Endothelial cell of umbilical vein (primary cell): ENCODE results near the gene FOCAD. TPM values are rescaled to one million over a fixed set of nuclear protein-coding genes. Genes with fewer than 3 reads are reported as not detected.

Source experiments
- BruUV-seq: library from RNA; stranded (reverse); fragments of 400-500 nt; replicated peaks from 2 replicates; lab custom pipeline; 2021; lab: Mats Ljungman, UMichigan
- CTCF ChIA-PET: fragments of 300-600, 350-600 bp; sonication (Branson Sonifier 250); formaldehyde crosslinking; loops from one replicate; lab custom pipeline; 2021; ENCODE audit warnings: antibody characterized with exemption, inconsistent platforms; lab: Charles Lee
- POLR2A ChIA-PET: fragments of 300-600, 350-600 bp; sonication (Branson Sonifier 250); formaldehyde crosslinking; loops from one replicate; lab custom pipeline; 2021; ENCODE audit warnings: antibody characterized with exemption, inconsistent platforms; lab: Charles Lee
- DNase-seq: peaks from one replicate; pipeline ENCODE4 v3.0.0-alpha.2; 2011; ENCODE audit warnings: low read depth, low spot score
- FAIRE-seq: peaks from 2 replicates; lab custom pipeline; 2011; peaks lifted over from hg19 to GRCh38; lab: Jason Lieb, UNC
- H2AFZ ChIP-seq: 2 replicates; pipeline ENCODE4 v1.6.0; 2012; ENCODE audit warnings: low read depth, low read length, control low read depth, inconsistent platforms
- H3K27ac ChIP-seq: 2 replicates; pipeline ENCODE4 v1.5.1; 2011; ENCODE audit warnings: low read depth, mild to moderate bottlenecking, control low read depth, low read length, moderate library complexity; ENCODE audit not compliant: insufficient read depth
- H3K27me3 ChIP-seq, 2 experiments: 2 replicates each; pipeline versions ENCODE4 v1.6.0 to v1.6.1; 2011; ENCODE audit warnings: low read length in 2 of 2, mixed read lengths in 1 of 2; ENCODE audit not compliant: control insufficient read depth in 2 of 2, insufficient read depth in 2 of 2
- H3K36me3 ChIP-seq, 2 experiments: 2 replicates in 1 of 2; 3 replicates in 1 of 2; pipeline ENCODE4 v1.5.1; 2011; ENCODE audit warnings: low read length in 2 of 2, mild to moderate bottlenecking in 1 of 2, moderate library complexity in 1 of 2; ENCODE audit not compliant: control insufficient read depth in 2 of 2, insufficient read depth in 2 of 2; ENCODE audit errors: extremely low read depth in 1 of 2
- H3K4me1 ChIP-seq: 3 replicates; pipeline ENCODE4 v1.5.1; 2011; ENCODE audit warnings: mild to moderate bottlenecking, low read length; ENCODE audit not compliant: control insufficient read depth, insufficient read depth; ENCODE audit errors: extremely low read depth
- H3K4me2 ChIP-seq: 2 replicates; pipeline ENCODE4 v1.6.1; 2011; ENCODE audit warnings: low read length, control low read depth, mixed read lengths; ENCODE audit not compliant: insufficient read depth
- H3K4me3 ChIP-seq, 3 experiments: fragments of 200-600 bp in 1 of 3; sonication (generic), shearing (Covaris generic) in 1 of 3; replicated peaks in 1 of 3; 2 replicates each; pipeline ENCODE4 v1.5.1; 2011 to 2016; ENCODE audit warnings: control low read depth in 3 of 3, low read length in 3 of 3, mild to moderate bottlenecking in 2 of 3, inconsistent platforms in 1 of 3, low read depth in 1 of 3, moderate library complexity in 1 of 3; ENCODE audit not compliant: insufficient read depth in 1 of 3
- H3K79me2 ChIP-seq: 2 replicates; pipeline ENCODE4 v1.6.0; 2012; ENCODE audit warnings: low read length, inconsistent platforms; ENCODE audit not compliant: control insufficient read depth, insufficient read depth
- H3K9ac ChIP-seq: replicated peaks from 2 replicates; pipeline ENCODE3; 2011; ENCODE audit warnings: low read length, control low read depth; ENCODE audit not compliant: insufficient read depth; ENCODE audit errors: extremely low read depth
- H3K9me1 ChIP-seq: replicated peaks from 3 replicates; pipeline ENCODE4 v1.6.0; 2011; ENCODE audit warnings: mild to moderate bottlenecking, low read length; ENCODE audit not compliant: control insufficient read depth, insufficient read depth; ENCODE audit errors: extremely low read depth
- H3K9me3 ChIP-seq: replicated peaks from 2 replicates; pipeline ENCODE4 v1.5.1; 2012; ENCODE audit warnings: low read length, inconsistent platforms; ENCODE audit not compliant: control insufficient read depth, insufficient read depth
- H4K20me1 ChIP-seq: replicated peaks from 2 replicates; pipeline ENCODE3; 2011; ENCODE audit warnings: mild to moderate bottlenecking, low read length; ENCODE audit not compliant: control insufficient read depth, insufficient read depth; ENCODE audit errors: extremely low read depth
- EZH2 ChIP-seq: IDR thresholded peaks from 2 replicates; pipeline ENCODE4 v1.6.1; 2012; ENCODE audit warnings: borderline replicate concordance, low read depth, mild to moderate bottlenecking, moderate library complexity, low read length, inconsistent platforms; ENCODE audit not compliant: severe bottlenecking
- FOS ChIP-seq: IDR thresholded peaks from 2 replicates; pipeline ENCODE4 v1.6.1; 2011; ENCODE audit warnings: mild to moderate bottlenecking, low read length, moderate library complexity, borderline replicate concordance; ENCODE audit not compliant: insufficient read depth
- GATA2 ChIP-seq: IDR thresholded peaks from 2 replicates; pipeline ENCODE4 v1.7.0; 2011; ENCODE audit warnings: low read depth, mild to moderate bottlenecking, moderate library complexity, mixed read lengths, low read length; ENCODE audit not compliant: insufficient read length, insufficient read depth
- JUN ChIP-seq: IDR thresholded peaks from 2 replicates; pipeline ENCODE4 v1.6.1; 2011; ENCODE audit warnings: borderline replicate concordance, low read depth; ENCODE audit not compliant: insufficient read length, insufficient read depth
- MYC ChIP-seq: IDR thresholded peaks from one replicate; pipeline ENCODE4 v1.6.1; 2011; ENCODE audit warnings: mild to moderate bottlenecking, low read depth, low read length
- POLR2A ChIP-seq: IDR thresholded peaks from 2 replicates; pipeline ENCODE4 v1.6.1; 2012; ENCODE audit warnings: low read depth, mild to moderate bottlenecking, control low read depth, low read length
- POLR2AphosphoS5 ChIP-seq: IDR thresholded peaks from 2 replicates; pipeline ENCODE4 v1.6.1; 2012; ENCODE audit warnings: low read depth, mild to moderate bottlenecking, control low read depth, low read length, moderate library complexity; ENCODE audit not compliant: insufficient read depth
- dilution Hi-C: fragments of 300-500 bp; cut with MboI; formaldehyde crosslinking; loops from one replicate; pipeline ENCODE4 v1.15.0; 2019; ENCODE audit warnings: low sequenced_read_pairs; ENCODE audit not compliant: extremely low pct_ligation_motif_present
- intact Hi-C: fragments of 100-400 bp; cut with micrococcal nuclease; formaldehyde crosslinking; loops from one replicate; pipeline ENCODE4 v1.10.0; 2022
- polyA plus RNA-seq, 4 experiments: library from polyadenylated mRNA; depleted of rRNA in 3 of 4; stranded (reverse) in 3 of 4; unstranded in 1 of 4; fragments of >200 nt; gene quantifications; 2 replicates each; pipeline versions ENCODE4 v1.2.1 to v1.2.3, GENCODE V29; 2011 to 2012; ENCODE audit warnings: missing spikeins in 1 of 4
- total RNA-seq: library from RNA; stranded (reverse); gene quantifications from 2 replicates; pipeline ENCODE4 v1.2.3, GENCODE V29; 2021
- TF ChIP-seq, protein P1 (sequence below): IDR thresholded peaks from 2 replicates; pipeline ENCODE4 v1.6.1; 2011; ENCODE audit not compliant: insufficient read depth, insufficient read length
- TF ChIP-seq, protein P2 (sequence below), 2 donors: IDR thresholded peaks; 1 replicate in 1 of 2; 2 replicates in 1 of 2; pipeline ENCODE4 v1.5.1; 2011; ENCODE audit warnings: low read length in 2 of 2, mild to moderate bottlenecking in 2 of 2, moderate library complexity in 2 of 2, control low read depth in 1 of 2, inconsistent platforms in 1 of 2, low read depth in 1 of 2; ENCODE audit not compliant: insufficient read depth in 1 of 2; ENCODE audit errors: extremely low read depth in 1 of 2

Gene FOCAD
- total and polyA plus RNA-seq, 2 donors (not counting 3 experiments of a cell fraction or from before 2014, with no cell fraction given) = 26.7 to 66.9 TPM

DNA sequence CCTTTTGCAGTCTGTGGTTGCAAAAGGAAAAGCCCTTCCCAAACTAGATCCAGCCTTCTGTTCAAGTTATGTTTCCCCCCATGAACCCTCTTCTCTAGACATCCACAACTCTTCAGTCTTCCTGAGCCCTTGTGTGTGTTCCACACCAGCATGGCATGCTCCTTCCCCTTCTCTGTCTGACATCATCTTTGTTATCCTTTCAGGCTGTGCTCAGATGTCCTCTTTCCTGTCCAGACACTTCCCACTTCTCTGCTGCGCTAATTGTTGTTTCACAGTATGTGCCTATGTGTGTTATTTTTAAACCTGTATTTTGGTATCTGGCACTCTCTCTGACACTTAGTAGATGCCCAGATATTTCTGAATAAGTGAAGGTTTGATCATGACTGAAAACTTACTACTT is 38.2 kb downstream of the FOCAD start:
- H3K27me3 ChIP-seq = no peaks in the 10 kb centered on the region
- H3K4me1 ChIP-seq = peaks cover 35% of the 10 kb centered on the region
- H3K4me2 ChIP-seq = peak overlapping the region; percentile 36
- H3K79me2 ChIP-seq = no peaks in the 10 kb centered on the region
- ChIA-PET POLR2A (no interaction called here), CTCF (interaction anchor here (1.2 kb wide), 2 partner anchors 35 to 38 kb away, joined by 3 read pairs; partner anchors contain the start of gene FOCAD)
- DNase-seq (peak; percentile 74), FAIRE-seq (peak; percentile 15)
- no TSS peak for BruUV-seq
- peak overlapping the region; percentile 30 for H3K9ac ChIP-seq
- H2AFZ ChIP-seq = no peak overlapping the region
- dilution Hi-C loops = no loop called here
- peaks cover 2 to 8% of the 10 kb centered on the region in 2 experiments for H3K36me3 ChIP-seq
- peak overlapping the region; percentile 59 for H3K27ac ChIP-seq
- intact Hi-C loops = loop anchor here (1.0 kb wide), 1 partner anchor 10 kb away; no protein-coding TSS in a partner anchor
- no peaks in the 10 kb centered on the region for H4K20me1 ChIP-seq
- no peak overlapping the region for H3K4me3 ChIP-seq
- peak; percentile 40 for TF ChIP-seq JUN
- TF ChIP-seq, protein P1, sequence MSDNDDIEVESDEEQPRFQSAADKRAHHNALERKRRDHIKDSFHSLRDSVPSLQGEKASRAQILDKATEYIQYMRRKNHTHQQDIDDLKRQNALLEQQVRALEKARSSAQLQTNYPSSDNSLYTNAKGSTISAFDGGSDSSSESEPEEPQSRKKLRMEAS = no peak
- no peaks in the 10 kb centered on the region for H3K9me3 ChIP-seq
- no peaks in the 10 kb centered on the region for H3K9me1 ChIP-seq

DNA sequence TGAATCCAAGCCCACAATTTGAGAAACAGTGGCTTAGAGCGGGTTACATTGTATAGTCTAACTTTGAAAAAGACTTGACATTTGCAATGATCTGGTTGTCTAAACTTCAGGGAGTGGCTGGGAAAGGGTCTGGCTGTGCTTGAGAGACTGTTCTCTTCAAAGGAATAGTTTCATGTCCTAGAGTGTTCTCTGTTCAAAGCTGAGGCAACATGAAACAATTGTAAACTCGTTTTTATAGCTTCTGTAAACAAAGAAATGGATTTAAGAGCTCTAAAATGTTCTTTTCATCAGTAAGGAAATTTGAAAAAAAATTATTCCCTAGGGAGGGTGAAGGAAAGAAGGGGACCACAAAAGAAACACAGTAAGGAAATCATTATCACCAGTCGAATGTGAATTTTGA is 41.6 kb downstream of the FOCAD start:
- DNase-seq = no peak
- no peak overlapping the region for H3K4me2 ChIP-seq
- no peak overlapping the region for H3K27ac ChIP-seq
- CTCF ChIA-PET = interaction anchor here (1.6 kb wide), 2 partner anchors 14 to 101 kb away, joined by 4 to 6 read pairs; no protein-coding TSS in a partner anchor
- dilution Hi-C loops (no loop called here), intact Hi-C loops (no loop called here)
- no peak overlapping the region for H3K4me3 ChIP-seq
- FAIRE-seq = no peak
- no peaks in the 10 kb centered on the region for H3K9me3 ChIP-seq
- H3K9me1 ChIP-seq = no peaks in the 10 kb centered on the region
- H2AFZ ChIP-seq = no peak overlapping the region
- H3K27me3 ChIP-seq = no peaks in the 10 kb centered on the region
- peaks cover 0 to 3% of the 10 kb centered on the region in 2 experiments for H3K36me3 ChIP-seq
- no peak for TF ChIP-seq EZH2
- TF ChIP-seq, protein P1 = no peak
- TF ChIP-seq POLR2AphosphoS5 = no peak
- TF ChIP-seq, protein P2, sequence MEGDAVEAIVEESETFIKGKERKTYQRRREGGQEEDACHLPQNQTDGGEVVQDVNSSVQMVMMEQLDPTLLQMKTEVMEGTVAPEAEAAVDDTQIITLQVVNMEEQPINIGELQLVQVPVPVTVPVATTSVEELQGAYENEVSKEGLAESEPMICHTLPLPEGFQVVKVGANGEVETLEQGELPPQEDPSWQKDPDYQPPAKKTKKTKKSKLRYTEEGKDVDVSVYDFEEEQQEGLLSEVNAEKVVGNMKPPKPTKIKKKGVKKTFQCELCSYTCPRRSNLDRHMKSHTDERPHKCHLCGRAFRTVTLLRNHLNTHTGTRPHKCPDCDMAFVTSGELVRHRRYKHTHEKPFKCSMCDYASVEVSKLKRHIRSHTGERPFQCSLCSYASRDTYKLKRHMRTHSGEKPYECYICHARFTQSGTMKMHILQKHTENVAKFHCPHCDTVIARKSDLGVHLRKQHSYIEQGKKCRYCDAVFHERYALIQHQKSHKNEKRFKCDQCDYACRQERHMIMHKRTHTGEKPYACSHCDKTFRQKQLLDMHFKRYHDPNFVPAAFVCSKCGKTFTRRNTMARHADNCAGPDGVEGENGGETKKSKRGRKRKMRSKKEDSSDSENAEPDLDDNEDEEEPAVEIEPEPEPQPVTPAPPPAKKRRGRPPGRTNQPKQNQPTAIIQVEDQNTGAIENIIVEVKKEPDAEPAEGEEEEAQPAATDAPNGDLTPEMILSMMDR (IDR thresholded peaks at IDR 0.05; ENCODE audit: extremely low read depth in 1 of 2, insufficient read depth in 1 of 2, low read depth in 1 of 2, low read length in 2 of 2) = no peak
- TF ChIP-seq MYC = no peak
- TF ChIP-seq POLR2A = no peak
- no peak for TF ChIP-seq JUN
- no peak for TF ChIP-seq GATA2
- no peak for TF ChIP-seq FOS
- no peaks in the 10 kb centered on the region for H4K20me1 ChIP-seq
- H3K9ac ChIP-seq = peak overlapping the region; percentile 3
- no TSS peak for BruUV-seq
- peaks cover 48% of the 10 kb centered on the region for H3K4me1 ChIP-seq
- H3K79me2 ChIP-seq = no peaks in the 10 kb centered on the region
- POLR2A ChIA-PET = no interaction called here
